Mesothelial cell of epicardium (in vitro differentiated cells): ENCODE measurements around the gene LRRC59. TPM values are rescaled to one million over a fixed set of nuclear protein-coding genes. Genes with fewer than 3 reads are reported as not detected.
"Not testable (repeated sequence)": the region's sequence is repeated elsewhere in the genome, so short reads cannot be mapped to it uniquely, and the experiment has no call there.

ENCODE experiments used
- DNase-seq, 2 experiments: peaks; one replicate each; pipeline ENCODE4 v3.0.0; 2021; ENCODE audit warnings: low spot score in 2 of 2; ENCODE audit not compliant: unreplicated experiment in 2 of 2
- H3K27ac Mint-ChIP-seq: 2 replicates; pipeline ENCODE4 v1.8.0; 2021; ENCODE audit warnings: mixed read lengths
- H3K27me3 Mint-ChIP-seq: 2 replicates; pipeline ENCODE4 v1.8.0; 2021; ENCODE audit warnings: low read depth, mixed read lengths
- H3K36me3 Mint-ChIP-seq: 2 replicates; pipeline ENCODE4 v1.8.0; 2021; ENCODE audit warnings: mixed read lengths
- H3K4me1 Mint-ChIP-seq: 2 replicates; pipeline ENCODE4 v1.8.0; 2021; ENCODE audit warnings: mixed read lengths
- H3K4me3 Mint-ChIP-seq: 2 replicates; pipeline ENCODE4 v1.8.0; 2021; ENCODE audit warnings: mild to moderate bottlenecking, moderate library complexity, mixed read lengths
- H3K9me3 Mint-ChIP-seq: 2 replicates; pipeline ENCODE4 v1.8.0; 2021; ENCODE audit warnings: mixed read lengths
- CTCF ChIP-seq: fragments of 200-600 bp; sonication (generic); IDR thresholded peaks from one replicate; pipeline ENCODE4 v1.5.0; 2021; ENCODE audit warnings: antibody characterized with exemption; ENCODE audit not compliant: unreplicated experiment
- total RNA-seq: library from RNA; stranded (reverse); gene quantifications from 3 replicates; pipeline ENCODE4 v1.2.1, GENCODE V29; 2021

The LRRC59 gene
- total RNA-seq, 1 donor from 2014 or later, result 60.7 TPM

GRCh38 chr17:50430821-50431618 is 33.7 kb upstream of the LRRC59 start:
- no peak for TF ChIP-seq CTCF
- no peaks in the 10 kb centered on the region for H3K27me3 Mint-ChIP-seq
- H3K4me3 Mint-ChIP-seq, result no peak overlapping the region
- DNase-seq, result no peak
- H3K36me3 Mint-ChIP-seq, result peaks cover 2% of the 10 kb centered on the region
- H3K4me1 Mint-ChIP-seq, result peaks cover 45% of the 10 kb centered on the region
- no peaks in the 10 kb centered on the region for H3K9me3 Mint-ChIP-seq
- peak overlapping the region; percentile 37 for H3K27ac Mint-ChIP-seq

GRCh38 chr17:50429793-50430192 is 32.5 kb upstream of the LRRC59 start:
- Mint-ChIP-seq H3K4me3 (peak overlapping the region; percentile 2), H3K36me3 (peaks cover 2% of the 10 kb centered on the region), H3K4me1 (peaks cover 54% of the 10 kb centered on the region), H3K27ac (peak overlapping the region; percentile 97), H3K27me3 (no peaks in the 10 kb centered on the region), H3K9me3 (no peaks in the 10 kb centered on the region)
- TF ChIP-seq CTCF, result no peak
- no peak for DNase-seq

- DNase-seq, result peak in 1 of 2 experiments; percentile 47
- no peaks in the 10 kb centered on the region for H3K27me3 Mint-ChIP-seq
- H3K9me3 Mint-ChIP-seq, result no peaks in the 10 kb centered on the region
- H3K4me3 Mint-ChIP-seq, result peak overlapping the region; percentile 31
- no peaks in the 10 kb centered on the region for H3K36me3 Mint-ChIP-seq
- TF ChIP-seq CTCF, result no peak
- peak overlapping the region; percentile 97 for H3K27ac Mint-ChIP-seq
- peaks cover 63% of the 10 kb centered on the region for H3K4me1 Mint-ChIP-seq
These were observed 31.6 kb upstream of the LRRC59 start for GRCh38 chr17:50428831-50429424.

- H3K4me1 Mint-ChIP-seq, result peaks cover 69% of the 10 kb centered on the region
- not testable (repeated sequence) for DNase-seq, H3K27me3 Mint-ChIP-seq, H3K36me3 Mint-ChIP-seq, H3K9me3 Mint-ChIP-seq
- peak overlapping the region; percentile 96 for H3K27ac Mint-ChIP-seq
- peak overlapping the region; percentile 73 for H3K4me3 Mint-ChIP-seq
These were observed 30.8 kb upstream of the LRRC59 start for GRCh38 chr17:50428126-50428525.

GRCh38 chr17:50426814-50427787 is 29.8 kb upstream of the LRRC59 start:
- Mint-ChIP-seq H3K4me1 (peaks cover 69% of the 10 kb centered on the region), H3K36me3 (no peaks in the 10 kb centered on the region), H3K27me3 (no peaks in the 10 kb centered on the region), H3K9me3 (no peaks in the 10 kb centered on the region), H3K27ac (peak overlapping the region; percentile 96), H3K4me3 (peak overlapping the region; percentile 73)
- no peak for TF ChIP-seq CTCF
- no peak for DNase-seq
